ENCODE results near the gene RXRA. TPM values are rescaled to one million over a fixed set of nuclear protein-coding genes. Genes with fewer than 3 reads are reported as not detected.

Gene RXRA
- 13.6 TPM for total RNA-seq
- polyA plus RNA-seq: 1 to 10 TPM in 2 of 4 donors, under 1 TPM in 2; 0.29 to 2.1 (median 1.2) TPM

- Histone ChIP-seq H3K27ac (ENCODE audit: insufficient read depth, low read length, poor library complexity, severe bottlenecking) (peak within 1 kb of the TSS; percentile 14), H3K36me3 (ENCODE audit: control insufficient read depth, insufficient read depth, low read length) (no peaks in the 10 kb centered on the region), H3K4me3 (ENCODE audit: low read depth, low read length) (no peak within 1 kb of the TSS), H3K9me3 (ENCODE audit: control insufficient read depth in 2 of 2, low read length in 2 of 2) (no peaks in the 10 kb centered on the region), H3K27me3 (ENCODE audit: control insufficient read depth, insufficient read depth, low read length) (no peaks in the 10 kb centered on the region), H3K4me1 (ENCODE audit: control insufficient read depth, insufficient read depth, low read length, poor library complexity, severe bottlenecking) (peaks cover 12% of the 10 kb centered on the region)
- peaks cover 23% of the 10 kb centered on the region for H3K27me3 Mint-ChIP-seq
- H3K4me3 Mint-ChIP-seq: peak within 1 kb of the TSS; percentile 63 to 89 (median 82)
- peaks cover 0 to 15% (median 3%) of the 10 kb centered on the region in 4 donors for H3K4me1 Mint-ChIP-seq
- H3K9me3 Mint-ChIP-seq: no peaks in the 10 kb centered on the region
- no peaks in the 10 kb centered on the region for H3K36me3 Mint-ChIP-seq
- ATAC-seq (ENCODE audit: low read depth in 2 of 2) (peak; percentile 43 to 54), DNase-seq (peak; percentile 15 to 67 (median 59))
- peak within 1 kb of the TSS in 1 of 3 donors; percentile 38 for H3K27ac Mint-ChIP-seq
Observed at GRCh38 chr9:134325813-134326723, at the start of gene RXRA. Gene RXRA, plus strand, starts transcription at chr9:134326455. Its CDS starts 177 bp downstream, at chr9:134326632.

GRCh38 chr9:134278286-134278685 lies 48.0 kb upstream of the RXRA start:
- Mint-ChIP-seq H3K27ac (no peak overlapping the region), H3K4me3 (no peak overlapping the region), H3K4me1 (peaks cover 0 to 3% (median 0%) of the 10 kb centered on the region in 4 donors), H3K36me3 (no peaks in the 10 kb centered on the region), H3K27me3 (peaks cover 8% of the 10 kb centered on the region), H3K9me3 (peaks cover 0 to 2% (median 0%) of the 10 kb centered on the region in 7 donors)
- Histone ChIP-seq H3K27me3 (ENCODE audit: control insufficient read depth, insufficient read depth, low read length) (no peaks in the 10 kb centered on the region), H3K27ac (ENCODE audit: insufficient read depth, low read length, poor library complexity, severe bottlenecking) (no peak overlapping the region), H3K9me3 (ENCODE audit: control insufficient read depth in 2 of 2, low read length in 2 of 2) (no peaks in the 10 kb centered on the region), H3K4me1 (ENCODE audit: control insufficient read depth, insufficient read depth, low read length, poor library complexity, severe bottlenecking) (no peaks in the 10 kb centered on the region), H3K4me3 (ENCODE audit: low read depth, low read length) (no peak overlapping the region), H3K36me3 (ENCODE audit: control insufficient read depth, insufficient read depth, low read length) (no peaks in the 10 kb centered on the region)
- no peak for ATAC-seq (ENCODE audit: low read depth in 2 of 2)
- DNase-seq: no peak

- Mint-ChIP-seq H3K9me3 (no peaks in the 10 kb centered on the region), H3K27ac (no peak overlapping the region), H3K4me3 (no peak overlapping the region), H3K27me3 (peaks cover 8% of the 10 kb centered on the region), H3K4me1 (peaks cover 0 to 3% (median 0%) of the 10 kb centered on the region in 4 donors), H3K36me3 (no peaks in the 10 kb centered on the region)
- no peak for ATAC-seq (ENCODE audit: low read depth in 2 of 2)
- Histone ChIP-seq H3K9me3 (ENCODE audit: control insufficient read depth in 2 of 2, low read length in 2 of 2) (no peaks in the 10 kb centered on the region), H3K4me1 (ENCODE audit: control insufficient read depth, insufficient read depth, low read length, poor library complexity, severe bottlenecking) (no peaks in the 10 kb centered on the region), H3K27me3 (ENCODE audit: control insufficient read depth, insufficient read depth, low read length) (no peaks in the 10 kb centered on the region), H3K36me3 (ENCODE audit: control insufficient read depth, insufficient read depth, low read length) (no peaks in the 10 kb centered on the region), H3K27ac (ENCODE audit: insufficient read depth, low read length, poor library complexity, severe bottlenecking) (no peak overlapping the region), H3K4me3 (ENCODE audit: low read depth, low read length) (no peak overlapping the region)
- DNase-seq: no peak
Observed at GRCh38 chr9:134278974-134279640, 47.1 kb upstream of the RXRA start.

GRCh38 chr9:134282138-134282650 lies 44.1 kb upstream of the RXRA start:
- Histone ChIP-seq H3K4me1 (ENCODE audit: control insufficient read depth, insufficient read depth, low read length, poor library complexity, severe bottlenecking) (no peaks in the 10 kb centered on the region), H3K4me3 (ENCODE audit: low read depth, low read length) (no peak overlapping the region), H3K27ac (ENCODE audit: insufficient read depth, low read length, poor library complexity, severe bottlenecking) (no peak overlapping the region), H3K27me3 (ENCODE audit: control insufficient read depth, insufficient read depth, low read length) (no peaks in the 10 kb centered on the region), H3K36me3 (ENCODE audit: control insufficient read depth, insufficient read depth, low read length) (no peaks in the 10 kb centered on the region), H3K9me3 (ENCODE audit: control insufficient read depth in 2 of 2, low read length in 2 of 2) (no peaks in the 10 kb centered on the region)
- no peak overlapping the region for H3K4me3 Mint-ChIP-seq
- H3K9me3 Mint-ChIP-seq: no peaks in the 10 kb centered on the region
- no peaks in the 10 kb centered on the region for H3K27me3 Mint-ChIP-seq
- no peaks in the 10 kb centered on the region for H3K36me3 Mint-ChIP-seq
- H3K4me1 Mint-ChIP-seq: no peaks in the 10 kb centered on the region
- ATAC-seq (ENCODE audit: low read depth in 2 of 2) (no peak), DNase-seq (no peak)
- no peak overlapping the region for H3K27ac Mint-ChIP-seq

GRCh38 chr9:134283111-134283515 lies 43.1 kb upstream of the RXRA start:
- H3K27me3 Mint-ChIP-seq: no peaks in the 10 kb centered on the region
- no peaks in the 10 kb centered on the region for H3K9me3 ChIP-seq (ENCODE audit: control insufficient read depth in 2 of 2, low read length in 2 of 2)
- no peak overlapping the region for H3K4me3 ChIP-seq (ENCODE audit: low read depth, low read length)
- H3K27ac ChIP-seq (ENCODE audit: insufficient read depth, low read length, poor library complexity, severe bottlenecking): no peak overlapping the region
- H3K4me3 Mint-ChIP-seq: no peak overlapping the region
- no peaks in the 10 kb centered on the region for H3K36me3 Mint-ChIP-seq
- H3K4me1 Mint-ChIP-seq: no peaks in the 10 kb centered on the region
- no peaks in the 10 kb centered on the region for H3K27me3 ChIP-seq (ENCODE audit: control insufficient read depth, insufficient read depth, low read length)
- ATAC-seq (ENCODE audit: low read depth in 2 of 2): no peak
- H3K27ac Mint-ChIP-seq: no peak overlapping the region
- H3K9me3 Mint-ChIP-seq: no peaks in the 10 kb centered on the region
- H3K4me1 ChIP-seq (ENCODE audit: control insufficient read depth, insufficient read depth, low read length, poor library complexity, severe bottlenecking): no peaks in the 10 kb centered on the region
- no peak for DNase-seq
- H3K36me3 ChIP-seq (ENCODE audit: control insufficient read depth, insufficient read depth, low read length): no peaks in the 10 kb centered on the region

GRCh38 chr9:134283692-134284265 lies 42.5 kb upstream of the RXRA start:
- ATAC-seq (ENCODE audit: low read depth in 2 of 2): no peak
- Histone ChIP-seq H3K27me3 (ENCODE audit: control insufficient read depth, insufficient read depth, low read length) (no peaks in the 10 kb centered on the region), H3K36me3 (ENCODE audit: control insufficient read depth, insufficient read depth, low read length) (no peaks in the 10 kb centered on the region), H3K4me1 (ENCODE audit: control insufficient read depth, insufficient read depth, low read length, poor library complexity, severe bottlenecking) (no peaks in the 10 kb centered on the region), H3K4me3 (ENCODE audit: low read depth, low read length) (no peak overlapping the region), H3K27ac (ENCODE audit: insufficient read depth, low read length, poor library complexity, severe bottlenecking) (no peak overlapping the region), H3K9me3 (ENCODE audit: control insufficient read depth in 2 of 2, low read length in 2 of 2) (no peaks in the 10 kb centered on the region)
- no peak for DNase-seq
- H3K4me1 Mint-ChIP-seq: no peaks in the 10 kb centered on the region
- no peak overlapping the region for H3K4me3 Mint-ChIP-seq
- H3K27me3 Mint-ChIP-seq: no peaks in the 10 kb centered on the region
- H3K27ac Mint-ChIP-seq: no peak overlapping the region
- no peaks in the 10 kb centered on the region for H3K9me3 Mint-ChIP-seq
- H3K36me3 Mint-ChIP-seq: no peaks in the 10 kb centered on the region

GRCh38 chr9:134284273-134284672 lies 42.0 kb upstream of the RXRA start:
- Mint-ChIP-seq H3K4me1 (no peaks in the 10 kb centered on the region), H3K4me3 (no peak overlapping the region), H3K9me3 (no peaks in the 10 kb centered on the region), H3K36me3 (no peaks in the 10 kb centered on the region), H3K27me3 (no peaks in the 10 kb centered on the region), H3K27ac (no peak overlapping the region)
- Histone ChIP-seq H3K4me1 (ENCODE audit: control insufficient read depth, insufficient read depth, low read length, poor library complexity, severe bottlenecking) (no peaks in the 10 kb centered on the region), H3K27ac (ENCODE audit: insufficient read depth, low read length, poor library complexity, severe bottlenecking) (no peak overlapping the region), H3K4me3 (ENCODE audit: low read depth, low read length) (no peak overlapping the region), H3K27me3 (ENCODE audit: control insufficient read depth, insufficient read depth, low read length) (no peaks in the 10 kb centered on the region), H3K9me3 (ENCODE audit: control insufficient read depth in 2 of 2, low read length in 2 of 2) (no peaks in the 10 kb centered on the region), H3K36me3 (ENCODE audit: control insufficient read depth, insufficient read depth, low read length) (no peaks in the 10 kb centered on the region)
- no peak for DNase-seq
- no peak for ATAC-seq (ENCODE audit: low read depth in 2 of 2)

All from CD4-positive, CD25-positive, alpha-beta regulatory T cell (primary cell).